Left cardiac atrium (tissue), 4 donors: Measurements from ENCODE around the gene JMJD6. TPM values are rescaled to one million over a fixed set of nuclear protein-coding genes. Genes with fewer than 3 reads are reported as not detected.
"Not testable (repeated sequence)": the region's sequence is repeated elsewhere in the genome, so short reads cannot be mapped to it uniquely, and the experiment has no call there.

Source experiments
- ATAC-seq, 2 donors: fragments of 200-7000 bp; cut with Tn5 transposase; one replicate each; pipeline ENCODE4 v1.9.1; 2020; ENCODE audit warnings: mild to moderate bottlenecking in 2 of 2, moderate library complexity in 2 of 2
- DNase-seq: peaks from one replicate; pipeline ENCODE4 v3.0.0-alpha.2; 2020
- intact Hi-C, 2 donors: fragments of 100-400 bp; cut with DNase I; formaldehyde crosslinking; loops; one replicate each; pipeline versions ENCODE4 v1.14.1 to v1.15.1; 2022 to 2023
- long read RNA-seq: library from polyadenylated mRNA; unstranded; transcript quantifications from one replicate; pipeline ENCODE4 v2.0.0, GENCODE V29; 2021
- total RNA-seq, 2 donors: library from RNA; stranded (reverse); fragmentation: NEBNext Ultra II Directional; extraction: Animal tissue kit (Norgen Biotek cat#: 25700); gene quantifications; one replicate each; pipeline ENCODE4 v1.2.1, GENCODE V29; 2021
- donor health status: DM: no; HTN: yes; CAD: no.
- donor health status: DM: no; HTN: yes; CAD: no; lungs with severe emphysema.
- donor health status: DM: yes; HTN: yes; CAD: no.
- donor health status: Dilated cardiomyopathy.

The JMJD6 gene
- total RNA-seq = 10 to 100 TPM; 44.9 to 55.3 TPM
- long read RNA-seq, full-length matches to known transcripts = 68 of 99 reads
- long read RNA-seq, partial matches to known transcripts = 23 of 99 reads
- long read RNA-seq, other reads (novel, unspliced or antisense) = 8 of 99 reads

GRCh38 chr17:76726231-76726775, at the start of gene JMJD6:
Gene JMJD6, minus strand, starts transcription at chr17:76726606. Its CDS starts 131 bp downstream, at chr17:76726475.
- intact Hi-C loops = no loop called here
- DNase-seq = peak; percentile 97
- ATAC-seq = peak; percentile 94 to 96

- DNase-seq (no peak), ATAC-seq (peak in 1 of 2 donors; percentile 40)
- intact Hi-C loops = no loop called here
Measured at GRCh38 chr17:76775021-76775600, 48.7 kb upstream of the JMJD6 start.

GRCh38 chr17:76772842-76773525, 46.6 kb upstream of the JMJD6 start:
- peak in 1 of 2 donors; percentile 91 for ATAC-seq

GRCh38 chr17:76758570-76758969, 32.2 kb upstream of the JMJD6 start:
- DNase-seq = no peak
- ATAC-seq = no peak
- intact Hi-C loops = no loop called here

More at GRCh38 chr17:76772842-76773525, 46.6 kb upstream of the JMJD6 start:
- intact Hi-C loops = no loop called here
- DNase-seq = peak; percentile 55

GRCh38 chr17:76757256-76757655, 30.9 kb upstream of the JMJD6 start:
- DNase-seq (no peak), ATAC-seq (no peak)
- intact Hi-C loops = no loop called here

- ATAC-seq (no peak), DNase-seq (no peak)
- intact Hi-C loops = no loop called here
Measured at GRCh38 chr17:76755285-76755684, 28.9 kb upstream of the JMJD6 start.

- DNase-seq (no peak), ATAC-seq (no peak)
- intact Hi-C loops = no loop called here
Measured at GRCh38 chr17:76753061-76753961, 26.9 kb upstream of the JMJD6 start.

GRCh38 chr17:76752006-76752405, 25.6 kb upstream of the JMJD6 start:
- ATAC-seq (no peak), DNase-seq (no peak)
- intact Hi-C loops = no loop called here

GRCh38 chr17:76751416-76751993, 25.1 kb upstream of the JMJD6 start:
- DNase-seq = no peak
- no peak for ATAC-seq
- intact Hi-C loops = no loop called here

GRCh38 chr17:76748657-76749056, 22.3 kb upstream of the JMJD6 start:
- no peak for ATAC-seq
- intact Hi-C loops = no loop called here
- no peak for DNase-seq

GRCh38 chr17:76747716-76748363, 21.4 kb upstream of the JMJD6 start:
- ATAC-seq = peak; percentile 46 to 67
- intact Hi-C loops = no loop called here
- DNase-seq = peak; percentile 55

GRCh38 chr17:76745785-76746184, 19.4 kb upstream of the JMJD6 start:
- DNase-seq, intact Hi-C loops, ATAC-seq: not testable (repeated sequence)

GRCh38 chr17:76744747-76745146, 18.3 kb upstream of the JMJD6 start:
- intact Hi-C loops = no loop called here
- no peak for ATAC-seq
- DNase-seq = no peak

GRCh38 chr17:76742958-76743357, 16.6 kb upstream of the JMJD6 start:
- ATAC-seq (no peak), DNase-seq (no peak)
- intact Hi-C loops = no loop called here

GRCh38 chr17:76740329-76741118, 14.1 kb upstream of the JMJD6 start:
- intact Hi-C loops = no loop called here
- ATAC-seq (no peak), DNase-seq (no peak)

- intact Hi-C loops, ATAC-seq, DNase-seq: not testable (repeated sequence)
Measured at GRCh38 chr17:76739568-76740115, 13.2 kb upstream of the JMJD6 start.

GRCh38 chr17:76738468-76738850, 12.1 kb upstream of the JMJD6 start:
- no peak for ATAC-seq
- no peak for DNase-seq
- intact Hi-C loops = no loop called here
